ENCODE measurements around the gene PTGDS.

PTGDS gene

DNA sequence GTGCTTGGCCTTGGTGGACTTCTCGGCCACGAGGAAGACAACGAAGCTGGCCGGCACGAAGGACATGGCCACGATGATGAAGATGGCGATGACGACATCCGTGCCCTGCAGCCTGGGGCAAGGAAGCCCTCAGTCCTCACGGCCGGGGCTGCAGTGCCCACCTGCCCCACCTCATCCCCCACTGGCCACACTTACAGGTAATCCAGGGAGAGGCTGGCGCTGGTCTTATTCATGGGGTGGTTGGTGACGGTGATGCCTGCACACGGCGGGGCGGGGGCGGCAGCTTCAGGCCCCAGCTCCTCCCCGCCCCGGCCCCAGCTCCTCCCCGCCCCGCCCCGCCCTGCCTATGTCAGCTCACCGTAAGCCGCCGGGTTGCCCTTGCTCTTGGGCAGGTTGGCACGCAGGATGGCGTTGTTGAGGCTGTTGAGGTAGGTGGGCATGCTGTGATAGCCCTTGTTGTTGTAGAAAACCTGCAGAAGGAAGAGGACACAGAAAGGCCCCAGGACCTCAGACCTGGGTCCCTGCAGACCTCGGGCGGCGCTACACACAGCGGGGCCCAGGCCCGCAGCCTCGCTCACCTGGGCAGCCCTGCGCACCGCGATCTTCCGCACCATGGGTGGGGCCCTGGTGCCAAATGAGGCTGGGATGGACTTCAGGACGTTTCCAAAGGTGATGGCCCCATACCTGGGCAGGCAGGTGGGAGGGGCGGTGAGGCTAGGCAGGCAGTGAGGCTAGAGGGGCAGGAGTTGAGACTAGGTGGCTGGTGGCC lies 34.8 kb downstream of the PTGDS start:
- DNase-seq: no peak

DNA sequence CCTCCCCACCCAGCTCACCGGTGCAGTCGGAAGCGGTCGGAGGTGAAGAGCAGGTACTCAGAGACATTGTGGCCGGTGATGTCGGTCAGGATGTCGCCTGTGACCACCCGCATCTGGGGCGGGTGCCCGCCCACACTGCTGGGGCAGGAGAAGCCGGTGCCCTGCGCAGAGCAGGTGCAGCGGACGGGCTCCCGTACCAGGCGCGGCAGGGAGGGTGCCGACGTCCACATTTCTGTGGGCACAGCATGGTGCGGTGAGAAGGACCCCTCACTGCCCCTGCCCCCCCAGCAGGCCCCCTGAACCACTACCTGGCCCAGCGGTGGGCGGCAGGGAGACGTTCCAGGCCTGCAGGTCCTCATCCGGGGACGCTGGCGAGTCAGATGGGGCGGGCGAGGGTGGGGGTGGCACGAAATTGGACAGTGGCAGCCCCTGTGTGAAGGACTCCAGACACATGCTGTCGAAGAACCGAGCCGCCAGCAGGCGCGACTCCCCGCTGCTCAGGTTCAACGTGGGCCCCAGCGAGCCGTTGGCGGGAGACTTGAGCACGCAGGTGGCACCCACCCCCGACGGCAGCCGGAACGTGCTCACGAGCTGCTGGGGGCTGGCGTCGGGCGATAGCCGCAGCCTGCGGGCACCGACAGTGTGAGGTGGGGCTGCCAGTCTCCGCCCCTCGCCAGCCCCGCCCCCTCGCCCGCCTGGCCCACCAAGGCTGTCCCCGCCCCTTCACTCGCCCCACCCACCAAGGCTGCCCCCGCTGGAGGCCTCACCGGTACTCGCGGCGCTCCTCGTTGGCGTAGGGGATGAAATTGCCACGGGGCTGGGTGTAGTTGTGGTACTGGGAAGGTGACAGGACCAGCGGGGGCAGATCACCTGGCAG lies 35.6 kb downstream of the PTGDS start:
- no peak for DNase-seq

DNA sequence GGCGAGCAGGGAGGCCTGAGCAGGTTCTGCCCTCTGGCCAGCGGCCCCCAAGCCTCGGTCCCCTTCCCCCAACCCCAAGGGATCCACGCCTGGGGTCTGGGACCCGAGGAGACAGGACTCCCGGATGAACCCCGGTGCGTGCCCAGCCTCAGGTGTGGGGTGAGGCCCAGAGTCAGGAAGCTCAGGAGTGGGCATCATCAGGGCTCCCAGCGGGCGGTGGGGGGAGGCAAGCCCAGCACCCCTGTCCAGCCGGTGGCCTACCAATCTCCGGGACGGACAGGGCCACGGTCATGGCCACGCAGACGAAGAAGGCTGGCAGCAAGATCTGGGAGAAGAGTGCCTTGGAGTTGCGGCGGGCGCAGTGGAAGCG lies 36.3 kb downstream of the PTGDS start:
- no peak for DNase-seq

DNA sequence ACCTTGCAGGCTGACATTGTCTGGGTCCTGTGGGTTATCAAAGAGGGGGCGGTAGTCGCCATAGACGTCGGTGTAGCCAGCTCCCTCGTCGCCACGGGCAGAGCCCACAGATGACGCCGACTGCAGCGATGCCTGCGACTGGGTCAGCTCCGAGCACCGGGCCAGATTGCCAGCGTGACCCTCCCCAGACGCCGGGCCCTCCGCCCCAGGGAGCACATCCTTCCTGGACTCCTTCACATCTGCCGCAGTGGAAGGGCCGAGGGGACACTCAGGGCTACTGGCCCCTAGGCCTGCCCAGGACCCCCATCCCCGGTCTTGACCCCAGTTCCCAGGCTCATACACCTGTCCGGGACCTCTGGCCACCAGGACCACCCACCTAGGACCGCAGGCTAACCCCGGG lies 36.9 kb downstream of the PTGDS start:
- DNase-seq: no peak

DNA sequence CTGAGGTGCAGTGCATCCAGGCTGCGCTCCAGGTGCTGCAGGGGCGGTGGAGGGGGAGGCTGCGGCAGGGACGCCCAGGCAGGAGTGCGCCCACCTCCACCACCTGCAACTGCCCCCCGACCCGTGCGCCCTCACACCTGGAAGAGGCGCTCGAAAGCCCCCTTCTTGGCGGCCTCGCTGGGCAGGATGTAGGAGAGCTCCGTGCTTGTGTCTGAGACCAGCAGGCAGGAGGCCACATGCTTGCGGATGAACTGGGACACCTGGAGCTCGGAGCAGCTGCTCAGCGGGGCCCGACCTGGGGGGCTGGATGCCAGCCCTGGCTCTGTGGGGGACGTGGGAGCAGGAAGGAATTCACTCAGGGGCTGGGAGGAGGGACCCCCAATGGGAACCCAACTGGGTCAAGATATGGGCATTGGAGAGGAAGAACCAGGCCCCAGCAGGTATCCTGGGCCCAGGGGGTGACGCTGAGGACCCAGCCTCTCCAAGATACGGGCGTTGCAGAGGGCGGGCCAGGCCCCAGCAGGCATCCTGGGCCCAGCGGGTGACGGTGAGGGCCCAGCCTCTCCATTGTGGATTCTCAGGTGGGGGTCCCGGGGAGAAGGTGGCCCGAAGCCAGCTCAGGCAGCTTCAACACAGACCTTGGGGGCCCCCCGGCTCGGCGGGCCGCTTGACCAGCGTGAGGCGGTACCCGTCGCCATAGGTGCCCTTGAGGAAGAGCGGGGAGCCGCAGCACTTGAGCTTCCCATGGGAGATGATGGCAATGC lies 37.7 kb downstream of the PTGDS start:
- no peak for DNase-seq

DNA sequence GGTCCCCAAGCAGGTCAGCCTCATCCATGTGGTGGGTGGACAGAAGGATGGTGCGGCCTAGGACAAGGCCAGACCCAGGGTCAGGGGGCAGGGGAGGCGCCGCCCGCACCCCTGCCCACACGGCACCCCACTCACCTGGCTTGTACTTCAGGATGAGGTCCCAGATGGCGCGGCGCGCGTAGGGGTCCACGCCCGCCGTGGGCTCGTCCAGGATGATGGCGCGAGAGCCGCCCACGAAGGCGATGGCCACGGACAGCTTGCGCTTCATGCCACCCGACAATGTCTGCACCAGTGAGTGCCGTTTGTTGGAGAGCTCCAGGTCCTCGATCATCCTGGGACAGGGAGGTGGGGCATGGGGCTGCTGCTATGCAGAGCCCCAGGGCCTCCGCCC lies 38.2 kb downstream of the PTGDS start:
- DNase-seq: no peak

DNA sequence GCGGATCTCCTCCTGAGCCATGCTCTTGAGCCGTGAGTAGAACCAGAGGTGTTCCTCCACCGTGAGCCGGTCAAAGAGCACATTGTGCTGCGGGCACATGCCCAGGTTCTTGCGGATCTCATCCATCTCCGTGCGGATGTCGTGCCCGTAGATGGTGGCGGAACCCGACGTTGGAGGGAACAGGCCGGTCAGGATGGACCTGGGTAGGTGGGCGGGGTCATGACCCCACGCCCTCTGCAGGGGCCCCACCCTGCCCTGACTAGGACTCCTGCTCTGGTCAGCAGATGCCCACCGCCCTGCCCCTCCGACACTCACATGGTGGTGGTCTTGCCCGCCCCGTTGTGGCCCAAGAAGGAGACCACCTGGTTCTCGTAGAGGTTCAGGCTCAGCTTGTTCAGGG lies 38.7 kb downstream of the PTGDS start:
- no peak for DNase-seq

DNA sequence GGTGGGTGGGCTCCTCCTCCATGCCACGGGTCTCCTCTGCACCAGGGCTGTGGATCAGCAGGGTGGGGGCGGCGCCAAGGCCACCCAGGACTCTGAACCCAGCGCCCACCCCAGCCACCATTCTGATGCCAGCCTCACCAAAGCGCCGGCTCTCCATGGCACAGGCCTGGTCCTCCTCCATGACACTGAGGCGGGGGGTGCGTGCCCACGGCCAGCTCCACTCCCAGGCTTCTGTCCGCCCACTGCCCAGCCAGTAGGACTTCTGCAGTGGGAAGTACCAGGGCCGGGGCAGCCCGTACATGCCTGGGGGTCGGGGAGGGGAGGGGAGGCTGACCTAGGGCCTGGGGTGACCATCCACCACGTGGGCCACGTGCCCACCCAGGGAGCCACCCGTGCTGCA lies 39.1 kb downstream of the PTGDS start:
- no peak for DNase-seq

DNA sequence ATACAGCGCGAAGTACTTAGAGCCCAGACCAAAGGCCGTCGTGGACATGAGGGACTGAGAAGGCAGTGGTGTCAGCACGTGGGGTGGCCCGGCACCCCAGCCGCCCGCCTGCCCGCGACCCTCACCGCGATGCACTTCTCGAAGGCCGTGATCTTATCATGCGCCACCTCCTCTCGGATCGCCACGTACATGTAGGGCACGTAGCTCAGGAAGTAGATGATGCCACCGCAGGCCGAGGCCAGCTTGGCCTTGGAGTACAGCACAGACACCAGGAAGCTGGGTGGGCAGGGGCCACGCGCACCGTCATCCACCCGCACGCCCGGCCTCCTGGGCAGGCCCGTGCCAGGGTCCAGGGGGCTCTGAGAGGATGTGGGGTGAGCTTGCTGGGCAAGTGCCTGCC lies 39.8 kb downstream of the PTGDS start:
- no peak for DNase-seq

DNA sequence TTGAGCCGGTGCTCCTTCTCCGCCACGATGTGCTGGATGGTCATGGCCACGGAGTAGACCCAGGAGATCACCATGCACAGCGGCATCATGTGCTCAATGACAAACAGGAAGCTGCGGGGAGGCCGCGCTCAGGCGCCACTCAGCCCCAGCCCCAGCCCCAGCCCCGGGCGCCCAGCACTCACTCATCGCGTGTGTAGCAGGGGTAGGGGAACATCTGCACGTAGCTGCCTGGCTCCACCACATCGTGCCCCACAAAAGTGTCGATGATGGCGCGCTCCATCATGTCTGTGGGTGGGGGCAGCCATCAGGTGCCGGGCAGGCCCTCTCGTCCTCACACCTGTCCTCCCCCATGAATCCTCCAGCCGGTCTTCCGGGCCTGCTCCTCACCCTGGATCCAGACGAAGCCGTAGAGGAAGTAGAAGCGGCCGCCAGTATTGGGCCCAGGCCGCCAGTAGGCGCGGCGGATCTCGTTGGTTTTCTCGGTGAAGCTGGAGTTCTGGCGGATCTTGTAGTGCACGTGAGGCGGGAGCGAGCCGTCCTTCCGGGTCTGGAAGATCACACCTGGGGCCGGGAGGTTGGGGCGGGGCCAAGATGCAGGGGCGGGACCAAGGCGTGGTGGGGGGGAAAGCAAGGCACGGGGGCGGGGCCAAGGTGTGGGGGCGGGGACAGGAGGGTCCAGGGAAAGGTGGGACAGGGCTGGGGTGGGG lies 40.6 kb downstream of the PTGDS start:
- DNase-seq: no peak

DNA sequence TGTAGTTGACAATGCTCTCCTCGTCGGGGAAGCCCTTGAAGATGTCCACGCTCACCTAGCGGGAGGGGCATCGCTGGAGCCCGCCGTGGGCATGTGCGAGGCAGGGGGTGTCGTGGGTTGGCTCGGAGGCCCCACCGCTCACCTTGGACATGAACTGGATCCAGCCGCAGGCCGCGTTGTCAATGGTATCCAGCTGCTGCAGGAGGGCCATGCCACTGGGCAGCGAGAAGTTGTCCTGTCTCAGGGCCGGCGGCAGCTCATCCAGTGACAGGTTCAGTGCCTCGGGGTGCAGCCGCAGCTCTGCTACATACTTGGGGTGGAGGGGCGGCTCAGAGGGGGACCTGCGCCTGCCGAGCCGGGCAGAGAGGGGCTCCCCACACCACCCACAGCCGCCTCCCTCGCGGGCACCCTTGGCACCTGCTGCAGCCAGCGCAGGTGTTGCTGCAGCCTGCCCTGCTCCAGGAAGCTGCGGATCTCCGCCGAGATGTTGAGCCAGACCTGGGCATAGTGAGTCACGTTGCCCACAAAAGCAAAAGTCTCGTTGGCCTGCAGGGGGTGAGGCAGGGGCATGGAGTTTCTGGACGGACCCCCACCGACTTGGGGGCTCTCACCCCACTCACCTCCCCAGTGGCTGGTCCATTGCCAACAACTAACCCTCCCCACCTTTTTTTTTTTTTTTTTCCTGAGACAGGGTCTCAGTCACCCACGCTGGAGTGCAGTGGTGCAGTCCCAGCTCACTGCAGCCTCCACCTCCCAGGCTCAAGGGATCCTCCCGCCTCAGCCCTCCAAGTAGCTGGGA lies 41.7 kb downstream of the PTGDS start:
- DNase-seq: no peak

DNA sequence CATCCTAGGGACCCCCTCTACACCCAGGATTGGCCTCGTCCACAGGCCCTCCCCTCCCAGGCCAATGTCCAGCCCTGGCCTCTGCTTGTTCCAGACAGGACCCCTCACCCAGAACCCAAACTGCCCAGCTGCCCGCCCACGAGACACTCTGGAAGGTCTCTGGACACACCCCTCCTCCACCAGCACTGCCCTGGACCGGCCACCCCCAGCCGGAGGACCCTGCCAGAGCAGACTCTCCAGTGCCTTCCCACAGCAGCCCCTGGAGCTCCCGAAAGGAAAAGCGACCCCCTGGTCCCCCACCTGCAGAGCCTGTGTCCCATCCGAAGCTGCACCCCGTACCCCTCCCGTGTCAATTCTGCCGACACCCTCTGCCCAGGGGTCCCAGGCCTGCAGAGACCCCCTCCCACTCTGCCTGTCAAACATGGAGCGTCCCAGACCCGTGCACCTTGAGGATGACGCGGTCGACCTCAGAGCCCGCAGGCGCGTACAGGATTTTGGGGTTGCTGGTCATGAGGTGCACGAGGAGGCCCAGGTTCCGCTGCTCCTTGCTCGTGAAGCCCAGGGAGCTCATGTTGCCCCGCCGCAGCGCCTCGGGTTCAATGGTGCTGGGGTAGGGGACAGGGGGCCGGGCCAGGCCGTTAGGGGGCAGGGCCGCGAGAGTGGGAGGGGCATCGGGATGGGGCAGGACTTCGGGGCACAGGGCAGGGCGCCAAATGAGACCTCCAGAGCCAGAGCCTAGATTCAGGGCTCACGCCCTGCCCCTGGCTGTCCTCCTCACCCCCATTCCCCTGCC lies 42.8 kb downstream of the PTGDS start:
- no peak for DNase-seq

DNA sequence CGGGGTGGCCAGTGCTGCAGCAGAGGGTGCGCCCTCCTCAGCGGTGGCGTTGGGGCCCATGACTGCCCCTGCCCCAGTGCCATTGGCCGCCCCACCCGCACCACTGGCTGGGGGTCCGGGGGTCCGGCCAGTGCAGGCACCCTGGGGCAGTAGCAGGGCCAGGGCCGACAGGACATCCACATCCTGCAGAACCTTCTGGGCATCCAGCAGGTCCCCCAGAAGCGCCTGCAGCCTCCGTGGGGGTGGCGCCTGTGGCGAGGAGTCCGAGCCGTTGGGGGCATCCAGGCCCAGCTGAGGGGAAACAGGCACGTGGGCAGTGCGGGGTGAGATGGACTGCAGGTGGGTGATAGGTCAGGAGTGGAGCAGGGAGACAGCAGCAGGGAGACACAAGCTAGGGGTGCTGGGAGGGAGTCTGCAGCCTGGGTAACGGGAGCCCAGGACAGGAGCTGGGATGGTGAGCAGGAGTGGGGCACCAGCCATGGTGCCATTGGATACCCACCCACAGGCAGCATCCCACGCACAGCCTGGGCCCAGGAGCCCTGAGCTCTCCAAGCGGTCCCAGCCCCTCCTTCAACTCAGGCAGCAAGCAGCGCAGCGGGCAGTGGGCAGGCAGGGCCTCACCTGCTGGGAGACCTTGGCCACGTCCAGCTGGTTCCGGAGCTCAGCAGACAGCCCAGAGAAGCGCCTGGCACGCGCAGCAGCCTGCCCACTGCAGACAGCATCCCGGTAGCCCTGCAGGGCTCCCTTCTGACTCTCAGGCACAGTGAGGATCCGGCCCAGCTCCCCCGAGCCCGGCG lies 43.7 kb downstream of the PTGDS start:
- DNase-seq: no peak

DNA sequence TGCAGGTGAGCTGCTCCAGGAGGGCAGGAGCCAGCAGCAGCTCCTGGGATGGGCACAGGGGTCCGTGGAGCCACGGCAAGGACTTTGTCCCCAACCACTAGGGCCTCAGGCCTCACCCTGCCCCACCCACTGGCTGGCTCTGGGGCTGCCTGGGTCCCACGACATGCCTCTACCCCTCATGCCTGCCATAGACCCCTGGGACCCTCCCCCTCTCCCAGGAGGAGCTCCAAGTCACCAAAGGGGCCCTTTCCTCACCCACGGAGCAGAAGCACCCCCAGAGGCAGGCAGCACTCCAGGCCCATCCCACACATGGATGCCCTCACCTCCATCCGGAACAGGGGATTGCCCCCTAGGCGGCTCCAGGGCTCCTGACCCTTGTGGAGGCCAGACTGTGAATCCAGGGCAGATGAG lies 44.3 kb downstream of the PTGDS start:
- no peak for DNase-seq

DNA sequence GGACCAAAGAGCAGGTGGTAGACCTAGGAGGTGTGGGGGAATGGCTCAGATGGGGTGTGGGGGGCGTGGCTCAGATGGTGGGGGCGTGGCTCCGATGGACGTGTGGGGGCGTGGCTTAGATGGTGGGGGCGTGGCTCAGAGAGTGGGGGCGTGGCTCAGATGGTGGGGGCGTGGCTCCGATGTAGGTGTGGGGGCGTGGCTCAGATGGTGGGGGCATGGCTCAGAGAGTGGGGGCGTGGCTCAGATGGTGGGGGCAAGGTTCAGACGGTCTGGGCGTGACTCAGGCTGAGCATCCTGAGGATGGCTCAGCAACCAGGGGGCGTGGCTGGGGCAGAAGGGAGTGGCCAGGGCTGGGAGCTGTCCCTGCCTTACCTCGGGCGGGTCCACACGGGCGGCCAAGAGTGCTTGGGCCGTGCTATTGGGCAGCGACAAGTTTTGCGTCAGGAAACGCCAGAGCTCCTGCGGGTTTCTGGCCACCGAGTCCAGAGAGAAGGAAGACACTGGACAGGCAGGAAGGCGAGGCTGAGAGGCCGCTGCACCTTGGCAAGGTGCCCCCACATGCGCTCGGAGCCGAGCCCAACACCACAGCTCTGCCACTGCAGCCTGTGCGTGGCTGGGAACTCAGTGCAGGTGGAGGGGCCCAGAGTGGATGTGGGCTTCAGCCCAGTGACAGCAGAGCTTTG lies 44.8 kb downstream of the PTGDS start:
- no peak for DNase-seq

DNA sequence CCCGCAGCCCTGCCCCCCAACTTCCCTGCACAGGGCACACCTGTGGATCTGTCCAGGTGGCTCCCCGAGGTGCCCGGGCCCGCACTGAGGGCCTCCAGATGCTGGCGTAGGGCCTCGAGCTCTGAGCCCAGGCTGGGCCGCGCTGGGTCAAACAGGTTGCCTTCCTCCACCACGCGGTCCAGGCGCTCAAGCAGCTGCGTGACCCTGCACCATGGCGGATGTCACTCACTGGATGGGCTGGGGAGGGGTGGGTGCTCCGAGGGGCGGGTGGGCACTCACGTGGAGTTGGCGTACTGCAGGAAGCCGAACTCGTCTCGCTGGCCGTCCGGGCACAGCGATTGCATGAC lies 45.3 kb downstream of the PTGDS start:
- no peak for DNase-seq

DNA sequence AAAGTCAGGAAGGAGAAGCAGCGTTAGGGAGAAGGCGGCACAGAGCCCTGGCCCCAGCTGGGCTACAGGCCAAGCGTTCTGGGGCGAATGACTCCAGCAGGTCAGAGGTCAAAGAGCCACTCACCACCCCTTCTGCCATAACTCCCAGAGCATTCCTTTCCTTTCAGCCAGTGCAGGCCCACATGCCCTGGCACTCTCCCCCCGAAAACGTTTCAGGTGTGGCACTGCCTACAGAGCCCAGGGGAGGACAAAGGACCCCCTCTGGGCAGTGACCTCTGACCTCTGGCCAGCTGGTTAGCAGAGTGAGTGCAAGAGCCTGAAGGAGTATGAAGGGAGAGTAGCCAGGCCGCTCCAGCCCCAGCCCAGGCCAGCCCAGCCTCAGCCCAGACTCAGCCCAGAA lies 45.9 kb downstream of the PTGDS start:
- no peak for DNase-seq

DNA sequence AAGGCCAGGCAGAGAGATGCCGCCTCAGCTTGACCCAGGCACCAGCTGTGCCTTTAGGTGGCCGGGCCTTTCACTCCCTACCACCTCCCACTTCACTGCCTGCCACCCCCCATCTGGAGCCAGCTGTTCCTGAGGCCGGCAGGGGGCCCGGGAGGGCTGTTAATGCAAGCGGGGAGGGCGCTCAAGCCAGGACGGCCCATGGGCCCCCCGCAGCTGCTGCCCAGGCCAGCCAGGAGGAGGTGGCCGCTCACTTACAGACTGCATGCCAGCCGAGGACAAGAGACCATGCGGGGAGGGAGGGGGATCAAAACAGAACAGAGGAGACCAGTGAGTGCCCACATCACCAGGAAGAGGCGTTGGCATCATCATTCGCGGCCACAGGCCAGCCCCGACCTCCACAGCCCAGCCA lies 46.3 kb downstream of the PTGDS start:
- no peak for DNase-seq

DNA sequence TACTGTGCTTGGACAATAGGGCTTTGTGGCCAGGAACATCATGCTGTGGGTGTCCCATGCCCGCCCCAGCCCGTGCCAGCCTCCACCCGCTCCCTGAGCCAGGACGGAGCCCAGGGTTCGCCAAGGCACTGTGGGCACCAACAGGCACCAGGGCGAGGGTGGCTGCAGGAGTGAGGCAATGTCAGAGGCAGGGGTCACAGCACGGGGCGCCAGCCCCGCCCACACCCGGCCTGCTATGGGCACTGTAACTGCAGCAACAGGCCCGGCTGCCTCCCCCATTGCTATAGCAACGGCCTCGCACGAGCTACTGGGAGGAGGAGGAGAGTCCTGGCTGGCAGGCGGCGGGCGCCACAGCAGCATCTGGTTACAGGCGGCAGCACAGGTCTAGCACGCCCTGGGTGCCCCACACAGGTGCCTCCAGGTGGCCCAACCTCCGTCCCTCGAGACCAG lies 48.2 kb downstream of the PTGDS start:
- DNase-seq: peak; percentile 81

DNA sequence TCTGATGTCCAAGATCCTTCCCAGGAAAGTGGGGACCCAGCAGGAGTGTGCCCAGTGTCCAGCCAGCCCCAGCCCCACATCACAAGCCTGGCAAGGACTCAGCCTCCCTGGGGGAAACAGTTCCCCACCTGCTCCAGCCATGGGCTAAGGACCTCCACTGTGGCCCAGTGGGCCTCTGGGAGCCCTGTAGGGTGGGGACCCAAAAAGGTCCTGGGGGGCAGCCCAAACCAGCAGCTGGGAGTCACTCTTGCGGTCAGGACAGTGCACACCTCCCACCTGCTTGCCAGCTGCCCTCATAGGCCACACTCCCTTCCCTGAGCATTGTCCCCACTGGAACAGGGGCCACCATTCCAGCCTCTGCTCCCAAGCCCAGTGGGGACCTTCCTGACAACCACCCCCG lies 49.1 kb downstream of the PTGDS start:
- DNase-seq: no peak

Data from NCI-H1105 (cell line).